B cell (primary cell): ENCODE data around the gene BRI3. TPM values are rescaled to one million over a fixed set of nuclear protein-coding genes. Genes with fewer than 3 reads are reported as not detected.

Experiments
- ATAC-seq: fragments of 200-7000 bp; cut with Tn5 transposase; one replicate; pipeline ENCODE4 v1.10.0; 2021; ENCODE audit warnings: low read depth, mild to moderate bottlenecking, moderate number of reproducible peaks, moderate library complexity
- CTCF ChIA-PET: fragments of 350-600 bp; sonication (Branson Sonifier 250); formaldehyde crosslinking; loops from one replicate; lab custom pipeline; 2021; ENCODE audit warnings: antibody characterized with exemption, inconsistent platforms; lab: Charles Lee
- POLR2A ChIA-PET: fragments of 350-600 bp; sonication (Branson Sonifier 250); formaldehyde crosslinking; loops from one replicate; lab custom pipeline; 2021; ENCODE audit warnings: antibody characterized with exemption; lab: Charles Lee
- DNase-seq: peaks from one replicate; pipeline ENCODE4 v3.0.0; 2013
- H2AFZ ChIP-seq: 2 replicates; pipeline ENCODE4 v1.6.1; 2012; ENCODE audit warnings: mild to moderate bottlenecking, low read depth, low read length; ENCODE audit not compliant: insufficient read depth, poor library complexity, severe bottlenecking
- H3K27ac ChIP-seq, 2 donors: 1 replicate in 1 of 2; 2 replicates in 1 of 2; pipeline ENCODE4 v1.5.1; 2012 to 2013; ENCODE audit warnings: low read length in 2 of 2, mild to moderate bottlenecking in 2 of 2, moderate library complexity in 1 of 2
- H3K27me3 ChIP-seq, 4 experiments: fragments of 200-600 bp in 1 of 4; sonication (generic) in 1 of 4; replicated peaks in 1 of 4; 1 replicate in 2 of 4; 2 replicates in 2 of 4; pipeline versions ENCODE4 v1.6.1 to v1.7.0; 2013 to 2016; ENCODE audit warnings: low read length in 3 of 4, mild to moderate bottlenecking in 2 of 4, mixed read lengths in 1 of 4, moderate library complexity in 1 of 4; ENCODE audit not compliant: insufficient read depth in 4 of 4, control insufficient read depth in 3 of 4; ENCODE audit errors: control extremely low read depth in 1 of 4
- H3K36me3 ChIP-seq, 2 experiments: replicated peaks in 1 of 2; 1 replicate in 1 of 2; 2 replicates in 1 of 2; pipeline versions ENCODE4 v1.6.1 to v1.7.1; 2013; ENCODE audit warnings: low read length in 1 of 2; ENCODE audit not compliant: insufficient read depth in 2 of 2, control insufficient read depth in 1 of 2; ENCODE audit errors: control extremely low read depth in 1 of 2, extremely low read depth in 1 of 2
- H3K4me1 ChIP-seq, 2 donors: fragments of 200-600 bp in 1 of 2; sonication (generic) in 1 of 2; 1 replicate in 1 of 2; 2 replicates in 1 of 2; pipeline versions ENCODE4 v1.5.1 to v1.6.1; 2013 to 2017; ENCODE audit warnings: low read length in 2 of 2; ENCODE audit not compliant: control insufficient read depth in 2 of 2, insufficient read depth in 2 of 2
- H3K4me2 ChIP-seq: replicated peaks from 2 replicates; pipeline ENCODE3; 2012; ENCODE audit warnings: mild to moderate bottlenecking, low read depth, low read length; ENCODE audit not compliant: poor library complexity, severe bottlenecking
- H3K4me3 ChIP-seq, 5 experiments: fragments of 200-600 bp in 1 of 5; sonication (generic) in 1 of 5; 1 replicate in 3 of 5; 2 replicates in 2 of 5; pipeline versions ENCODE4 v1.5.1 to v1.7.0; 2011 to 2016; ENCODE audit warnings: low read length in 4 of 5, mild to moderate bottlenecking in 4 of 5, low read depth in 2 of 5, control low read depth in 1 of 5, moderate library complexity in 1 of 5; ENCODE audit not compliant: insufficient read depth in 1 of 5; ENCODE audit errors: control extremely low read depth in 1 of 5, extremely low read depth in 1 of 5
- H3K79me2 ChIP-seq: fragments of 200-600 bp; sonication (generic); one replicate; pipeline ENCODE4 v1.6.0; 2016; ENCODE audit warnings: low read length; ENCODE audit not compliant: control insufficient read depth, insufficient read depth
- H3K9ac ChIP-seq: fragments of 200-600 bp; sonication (generic); 2 replicates; pipeline ENCODE4 v1.6.1; 2017; ENCODE audit warnings: mild to moderate bottlenecking, low read length, moderate library complexity
- H3K9me3 ChIP-seq, 3 donors: one replicate each; pipeline versions ENCODE4 v1.6.1 to v1.7.1; 2013; ENCODE audit warnings: low read length in 2 of 3; ENCODE audit not compliant: control insufficient read depth in 2 of 3, insufficient read depth in 1 of 3; ENCODE audit errors: control extremely low read depth in 1 of 3
- H4K20me1 ChIP-seq: 2 replicates; pipeline ENCODE4 v1.6.0; 2012; ENCODE audit warnings: mild to moderate bottlenecking, low read length; ENCODE audit not compliant: insufficient read depth, control insufficient read depth, poor library complexity, severe bottlenecking
- H3K27ac Mint-ChIP-seq: one replicate; pipeline ENCODE4 v1.8.0; 2021; ENCODE audit warnings: mixed read lengths
- H3K27me3 Mint-ChIP-seq: one replicate; pipeline ENCODE4 v1.8.0; 2021; ENCODE audit warnings: mixed read lengths
- H3K4me1 Mint-ChIP-seq: one replicate; pipeline ENCODE4 v1.8.0; 2021; ENCODE audit warnings: mixed read lengths
- H3K4me3 Mint-ChIP-seq: one replicate; pipeline ENCODE4 v1.8.0; 2021; ENCODE audit warnings: mixed read lengths
- H3K9me3 Mint-ChIP-seq: one replicate; pipeline ENCODE4 v1.8.0; 2022; ENCODE audit warnings: mixed read lengths; ENCODE audit not compliant: insufficient read depth
- EZH2 ChIP-seq: IDR thresholded peaks from 2 replicates; pipeline ENCODE4 v1.6.1; 2012; ENCODE audit warnings: borderline replicate concordance, low read depth, mild to moderate bottlenecking, moderate library complexity, low read length; ENCODE audit not compliant: insufficient read depth, poor library complexity, severe bottlenecking
- WGBS: methylation state at CpG from one replicate; pipeline ENCODE4 v1.1.5; 2013; ENCODE audit warnings: missing lambda C conversion rate; ENCODE audit not compliant: insufficient coverage; 5-methylcytosine and 5-hydroxymethylcytosine counted together
- intact Hi-C: fragments of 100-400 bp; cut with micrococcal nuclease; formaldehyde crosslinking; loops from one replicate; pipeline ENCODE4 v1.10.0; 2022
- polyA plus RNA-seq: library from polyadenylated mRNA; depleted of rRNA; stranded (reverse); fragments of >200 nt; gene quantifications from 2 replicates; pipeline ENCODE4 v1.2.3, GENCODE V29; 2012
- total RNA-seq, 2 donors: library from RNA; stranded (reverse); fragments of 120-200 nt in 1 of 2; gene quantifications; 1 replicate in 1 of 2; 2 replicates in 1 of 2; pipeline versions ENCODE4 v1.2.3 to v1.2.4, GENCODE V29; 2013 to 2022
- TF ChIP-seq, protein P1 (sequence below): fragments of 200-600 bp; IDR thresholded peaks from one replicate; pipeline ENCODE4 v1.8.0; 2022; ENCODE audit warnings: antibody characterized with exemption, mild to moderate bottlenecking

BRI3 gene
- total and polyA plus RNA-seq, 2 donors (not counting 1 experiment from before 2014, with no cell fraction given): 21.6 to 86.7 TPM

DNA sequence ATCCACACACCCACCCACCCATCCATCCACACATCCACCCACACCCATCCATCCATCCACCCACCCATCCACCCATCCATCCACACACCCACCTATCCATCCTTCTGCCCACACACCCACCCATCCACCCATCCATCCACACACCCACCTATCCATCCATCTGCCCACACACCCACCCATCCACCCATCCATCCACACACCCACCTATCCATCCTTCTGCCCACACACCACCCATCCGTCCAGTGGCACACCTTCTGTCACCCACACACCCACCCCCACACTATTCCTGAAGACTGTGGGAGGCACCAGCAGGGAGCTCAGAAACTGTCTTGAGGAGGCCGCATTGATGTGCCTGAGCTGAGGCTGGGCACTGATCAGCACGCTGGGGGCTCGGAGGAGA is 38.6 kb upstream of the BRI3 start:
- H3K36me3 ChIP-seq: peaks cover 0 to 59% of the 10 kb centered on the region in 2 experiments
- intact Hi-C loops: no loop called here
- CTCF ChIA-PET: no interaction called here
- Mint-ChIP-seq H3K4me3 (no peak overlapping the region), H3K27me3 (no peaks in the 10 kb centered on the region), H3K4me1 (no peaks in the 10 kb centered on the region), H3K27ac (no peak overlapping the region), H3K9me3 (no peaks in the 10 kb centered on the region)
- no peak overlapping the region for H2AFZ ChIP-seq
- WGBS: 90% methylated on average over 1 of the region's 4 CpGs
- DNase-seq: no peak
- H3K79me2 ChIP-seq: peaks cover 33% of the 10 kb centered on the region
- no peak overlapping the region for H3K4me3 ChIP-seq
- ATAC-seq: no peak
- no peak overlapping the region for H3K4me2 ChIP-seq
- TF ChIP-seq, protein P1, sequence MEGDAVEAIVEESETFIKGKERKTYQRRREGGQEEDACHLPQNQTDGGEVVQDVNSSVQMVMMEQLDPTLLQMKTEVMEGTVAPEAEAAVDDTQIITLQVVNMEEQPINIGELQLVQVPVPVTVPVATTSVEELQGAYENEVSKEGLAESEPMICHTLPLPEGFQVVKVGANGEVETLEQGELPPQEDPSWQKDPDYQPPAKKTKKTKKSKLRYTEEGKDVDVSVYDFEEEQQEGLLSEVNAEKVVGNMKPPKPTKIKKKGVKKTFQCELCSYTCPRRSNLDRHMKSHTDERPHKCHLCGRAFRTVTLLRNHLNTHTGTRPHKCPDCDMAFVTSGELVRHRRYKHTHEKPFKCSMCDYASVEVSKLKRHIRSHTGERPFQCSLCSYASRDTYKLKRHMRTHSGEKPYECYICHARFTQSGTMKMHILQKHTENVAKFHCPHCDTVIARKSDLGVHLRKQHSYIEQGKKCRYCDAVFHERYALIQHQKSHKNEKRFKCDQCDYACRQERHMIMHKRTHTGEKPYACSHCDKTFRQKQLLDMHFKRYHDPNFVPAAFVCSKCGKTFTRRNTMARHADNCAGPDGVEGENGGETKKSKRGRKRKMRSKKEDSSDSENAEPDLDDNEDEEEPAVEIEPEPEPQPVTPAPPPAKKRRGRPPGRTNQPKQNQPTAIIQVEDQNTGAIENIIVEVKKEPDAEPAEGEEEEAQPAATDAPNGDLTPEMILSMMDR: no peak
- no peak for TF ChIP-seq EZH2
- H3K9me3 ChIP-seq: no peaks in the 10 kb centered on the region
- no peaks in the 10 kb centered on the region for H3K4me1 ChIP-seq
- H3K9ac ChIP-seq: no peak overlapping the region
- no peaks in the 10 kb centered on the region for H3K27me3 ChIP-seq
- H3K27ac ChIP-seq: no peak overlapping the region
- POLR2A ChIA-PET: no interaction called here
- peaks cover 53% of the 10 kb centered on the region for H4K20me1 ChIP-seq

DNA sequence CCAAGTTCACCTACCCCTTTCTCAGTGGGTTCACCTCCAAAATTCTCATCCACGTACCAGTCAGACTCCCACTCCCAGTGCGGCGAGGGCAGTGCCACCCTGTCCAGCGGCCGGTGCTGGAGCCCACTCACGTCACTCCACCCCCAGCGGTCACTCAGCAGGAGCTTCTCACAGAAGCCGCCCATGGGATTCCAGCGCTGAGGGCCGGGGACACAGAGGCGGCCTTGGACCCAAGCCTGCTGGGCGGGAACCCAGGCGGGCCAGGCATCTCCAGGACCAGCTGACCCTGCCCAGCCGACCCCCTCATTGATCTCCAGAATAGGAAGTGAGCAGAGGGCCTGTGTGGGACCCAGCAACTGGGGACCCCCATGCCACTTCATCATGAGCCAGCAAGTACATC is 36.6 kb upstream of the BRI3 start:
- no peak overlapping the region for H3K4me3 Mint-ChIP-seq

More for the DNA sequence above, 36.6 kb upstream of the BRI3 start:
- Histone ChIP-seq H4K20me1 (peaks cover 67% of the 10 kb centered on the region), H3K4me1 (peaks cover 5 to 9% of the 10 kb centered on the region in 2 donors), H3K9ac (no peak overlapping the region), H3K27me3 (no peaks in the 10 kb centered on the region), H2AFZ (no peak overlapping the region), H3K9me3 (no peaks in the 10 kb centered on the region), H3K36me3 (peaks cover 0 to 54% of the 10 kb centered on the region in 2 experiments), H3K79me2 (peaks cover 49% of the 10 kb centered on the region), H3K27ac (no peak overlapping the region), H3K4me3 (no peak overlapping the region), H3K4me2 (no peak overlapping the region)
- ChIA-PET POLR2A (no interaction called here), CTCF (no interaction called here)
- no peak overlapping the region for H3K27ac Mint-ChIP-seq
- TF ChIP-seq, protein P1: no peak
- TF ChIP-seq EZH2: no peak
- no peaks in the 10 kb centered on the region for H3K27me3 Mint-ChIP-seq
- intact Hi-C loops: no loop called here
- no peak for ATAC-seq
- H3K9me3 Mint-ChIP-seq: no peaks in the 10 kb centered on the region
- over 99% methylated on average over 12 of the region's 14 CpGs for WGBS
- DNase-seq: no peak
- H3K4me1 Mint-ChIP-seq: peaks cover 8% of the 10 kb centered on the region
